DND-41 (cell line): ENCODE results near the gene FGFR3.

Experiments
- ATAC-seq: fragments of 200-7000 bp; cut with Tn5 transposase; 3 replicates; pipeline ENCODE4 v1.9.1; 2021; ENCODE audit warnings: low read depth; ENCODE audit not compliant: insufficient read depth
- DNase-seq: peaks from one replicate; pipeline ENCODE4 v3.0.0-alpha.2; 2020
- H2AFZ ChIP-seq: 2 replicates; pipeline ENCODE4 v1.6.0; 2012; ENCODE audit warnings: low read depth, low read length
- H3K27ac ChIP-seq: 2 replicates; pipeline ENCODE4 v1.5.1; 2012; ENCODE audit warnings: low read length, inconsistent platforms
- H3K27me3 ChIP-seq: fragments of 200-600 bp; sonication (generic); 2 replicates; pipeline ENCODE4 v1.6.0; 2012; ENCODE audit warnings: low read length, mild to moderate bottlenecking, inconsistent platforms; ENCODE audit not compliant: insufficient read depth, poor library complexity
- H3K36me3 ChIP-seq: 2 replicates; pipeline ENCODE4 v1.5.1; 2012; ENCODE audit warnings: low read length, inconsistent platforms; ENCODE audit not compliant: insufficient read depth
- H3K4me1 ChIP-seq: 2 replicates; pipeline ENCODE4 v1.5.1; 2012; ENCODE audit warnings: mild to moderate bottlenecking, low read length; ENCODE audit not compliant: insufficient read depth
- H3K4me2 ChIP-seq: 2 replicates; pipeline ENCODE4 v1.6.0; 2012; ENCODE audit warnings: mild to moderate bottlenecking, moderate library complexity, low read length, inconsistent platforms; ENCODE audit not compliant: insufficient read depth
- H3K4me3 ChIP-seq, 2 experiments: fragments of 200-600 bp in 1 of 2; shearing (Covaris generic) in 1 of 2; 2 replicates each; pipeline ENCODE4 v1.5.1; 2012 to 2016; ENCODE audit warnings: inconsistent platforms in 2 of 2, low read length in 2 of 2, mild to moderate bottlenecking in 2 of 2, low read depth in 1 of 2, moderate library complexity in 1 of 2
- H3K79me2 ChIP-seq: 2 replicates; pipeline ENCODE4 v1.6.0; 2012; ENCODE audit warnings: low read length, inconsistent platforms; ENCODE audit not compliant: insufficient read depth
- H3K9ac ChIP-seq: 2 replicates; pipeline ENCODE4 v1.6.0; 2012; ENCODE audit warnings: low read depth, mild to moderate bottlenecking, inconsistent platforms, low read length, moderate library complexity
- H3K9me3 ChIP-seq: 2 replicates; pipeline ENCODE4 v1.5.1; 2012; ENCODE audit warnings: low read length, moderate library complexity, mild to moderate bottlenecking, inconsistent platforms; ENCODE audit not compliant: insufficient read depth, severe bottlenecking
- H4K20me1 ChIP-seq: 2 replicates; pipeline ENCODE4 v1.6.0; 2012; ENCODE audit warnings: low read length; ENCODE audit not compliant: insufficient read depth
- CTCF ChIP-seq: IDR thresholded peaks from 2 replicates; pipeline ENCODE4 v1.5.1; 2012; ENCODE audit warnings: borderline replicate concordance, low read length, moderate library complexity, mild to moderate bottlenecking; ENCODE audit not compliant: poor library complexity, severe bottlenecking; ENCODE audit errors: extremely low read depth
- EZH2 ChIP-seq: IDR thresholded peaks from 3 replicates; pipeline ENCODE4 v1.6.1; 2012; ENCODE audit warnings: borderline replicate concordance, low read depth, mild to moderate bottlenecking, moderate library complexity, low read length, inconsistent platforms; ENCODE audit not compliant: severe bottlenecking

The FGFR3 gene

GRCh38 chr4:1852904-1853623, 60.0 kb downstream of the FGFR3 start:
- H3K9me3 ChIP-seq: no peaks in the 10 kb centered on the region
- TF ChIP-seq CTCF (no peak), EZH2 (no peak)
- no peak overlapping the region; the same call in 1 of the 2 replicates for H3K9ac ChIP-seq
- H3K36me3 ChIP-seq: peaks cover 21% of the 10 kb centered on the region
- no peak overlapping the region for H2AFZ ChIP-seq
- H4K20me1 ChIP-seq: peaks cover 52% of the 10 kb centered on the region
- H3K4me1 ChIP-seq: peaks cover 54% of the 10 kb centered on the region
- ATAC-seq (no peak), DNase-seq (no peak)
- peaks cover 89% of the 10 kb centered on the region for H3K79me2 ChIP-seq
- peak overlapping the region; percentile 98; the same call in 1 of the 2 replicates for H3K4me2 ChIP-seq
- H3K27me3 ChIP-seq: no peaks in the 10 kb centered on the region
- H3K4me3 ChIP-seq: no peak overlapping the region; a peak in 1 of 4 replicates
- 0 out of 2 replicates have a peak overlapping the region, but pooled peaks have one; percentile 20 for H3K27ac ChIP-seq

GRCh38 chr4:1854752-1855151, 61.7 kb downstream of the FGFR3 start:
- Histone ChIP-seq H3K36me3 (peaks cover 17% of the 10 kb centered on the region), H3K4me1 (peaks cover 56% of the 10 kb centered on the region), H3K4me3 (peak overlapping the region; percentile 49 to 99), H3K27ac (peak overlapping the region; percentile 78), H3K9ac (peak overlapping the region; percentile 74), H2AFZ (no peak overlapping the region), H3K79me2 (peaks cover 80% of the 10 kb centered on the region), H3K27me3 (no peaks in the 10 kb centered on the region), H4K20me1 (peaks cover 51% of the 10 kb centered on the region), H3K9me3 (no peaks in the 10 kb centered on the region), H3K4me2 (peak overlapping the region; percentile 98)
- DNase-seq (no peak), ATAC-seq (no peak)
- TF ChIP-seq CTCF (no peak), EZH2 (no peak)

GRCh38 chr4:1855333-1856070, 62.4 kb downstream of the FGFR3 start:
- Histone ChIP-seq H3K79me2 (peaks cover 73% of the 10 kb centered on the region), H3K9ac (peak overlapping the region; percentile 74), H3K4me3 (peak overlapping the region; percentile 49 to 99), H3K36me3 (peaks cover 17% of the 10 kb centered on the region), H3K4me2 (peak overlapping the region; percentile 98), H4K20me1 (peaks cover 45% of the 10 kb centered on the region), H3K27ac (peak overlapping the region; percentile 78), H3K4me1 (peaks cover 56% of the 10 kb centered on the region), H3K27me3 (no peaks in the 10 kb centered on the region), H2AFZ (peak overlapping the region; percentile 68), H3K9me3 (no peaks in the 10 kb centered on the region)
- ATAC-seq (no peak; the same call in 2 of the 3 replicates), DNase-seq (peak; percentile 26)
- TF ChIP-seq EZH2 (no peak), CTCF (no peak)
